GM21367 (cell line): ENCODE results near the gene KMO.
A peak's percentile ranks its signal among the peaks of the same experiment; 100 is the strongest.

Experiments used
- ATAC-seq: cut with Tn5 transposase; IDR thresholded peaks from one replicate; pipeline ENCODE4 v1.9.1; 2021; ENCODE audit not compliant: unreplicated experiment

Gene KMO

DNA sequence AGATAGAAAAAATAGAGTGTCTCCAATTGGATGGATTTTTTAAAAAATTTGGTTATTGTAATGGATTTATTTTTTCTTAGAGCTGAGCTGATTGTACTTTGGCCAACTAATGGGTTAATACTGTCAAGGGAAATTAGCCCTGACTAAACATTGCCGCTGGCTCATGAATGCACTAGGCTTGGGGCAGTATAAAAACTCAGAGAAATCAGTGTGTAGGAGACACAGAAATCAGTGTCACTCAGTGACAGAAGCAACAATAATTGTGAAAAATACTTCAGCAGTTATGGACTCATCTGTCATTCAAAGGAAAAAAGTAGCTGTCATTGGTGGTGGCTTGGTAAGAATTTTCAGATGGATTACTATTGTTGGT, at the start of gene KMO:
Gene KMO, plus strand, starts transcription at position 217 of the 370 bp plus-strand sequence. Its CDS starts 67 bp downstream, at position 284.
- peak; percentile 27 for ATAC-seq

DNA sequence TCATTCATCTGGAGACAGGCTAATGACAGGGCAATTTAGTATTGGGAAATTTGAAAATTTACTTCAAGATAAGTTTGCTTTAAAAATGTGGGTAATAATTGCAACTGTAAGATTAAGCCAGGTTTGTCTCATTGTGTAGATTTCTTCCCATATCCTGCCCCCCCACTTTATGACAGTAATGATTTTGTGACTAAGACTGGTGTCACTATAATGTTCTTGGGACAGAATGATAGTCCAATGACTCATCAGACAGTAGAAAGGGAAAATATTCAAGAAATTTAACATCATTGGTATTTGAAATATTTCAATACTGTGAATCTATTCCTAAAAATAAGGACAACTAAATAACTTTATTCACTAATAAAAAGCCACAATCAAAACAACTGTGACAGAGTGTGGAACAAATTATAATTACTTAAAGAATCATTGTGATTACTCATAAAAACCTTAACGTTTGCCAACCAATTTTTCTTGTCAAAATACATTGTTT, 49.4 kb upstream of the KMO start:
- ATAC-seq: no peak

DNA sequence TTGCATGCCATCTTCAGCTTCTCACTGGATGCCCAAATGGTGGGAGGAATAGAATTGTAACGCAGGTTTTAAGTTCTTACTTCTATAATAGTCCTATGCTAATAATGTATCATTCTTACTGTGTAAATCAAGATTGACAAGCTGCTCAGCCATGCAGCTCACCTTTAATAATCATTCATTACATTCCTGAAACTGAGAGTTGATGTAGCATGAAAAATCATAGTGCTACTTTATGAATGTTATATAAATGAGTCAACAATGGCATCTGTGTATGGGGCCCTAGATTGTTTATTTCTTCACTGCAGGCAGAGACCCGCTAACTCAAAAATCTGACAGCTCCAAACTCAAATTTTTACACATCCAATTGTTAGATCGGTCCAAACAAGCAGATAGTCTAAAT, 47.0 kb upstream of the KMO start:
- ATAC-seq: no peak

DNA sequence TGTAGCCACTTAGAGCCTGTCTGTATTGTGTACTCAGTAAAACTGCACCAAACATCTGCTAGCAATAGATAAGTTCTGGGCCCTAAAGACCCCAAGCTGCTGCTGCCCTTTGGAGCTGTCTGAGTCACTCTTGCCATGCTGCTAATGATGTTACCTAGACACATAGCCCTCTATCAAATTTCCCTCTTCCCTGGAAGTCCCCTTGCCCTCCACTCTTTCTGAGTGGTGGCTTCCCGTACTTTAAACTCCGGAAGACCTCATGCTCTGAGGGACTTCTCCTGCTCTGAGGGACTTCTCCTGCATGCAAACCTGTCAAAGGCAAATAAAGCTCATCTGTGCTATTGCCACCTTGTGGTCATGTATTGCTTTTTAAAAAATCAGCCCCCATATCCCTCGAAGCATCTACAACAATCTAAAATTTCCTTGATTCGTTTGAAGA, 46.6 kb upstream of the KMO start:
- peak; percentile 80 for ATAC-seq

DNA sequence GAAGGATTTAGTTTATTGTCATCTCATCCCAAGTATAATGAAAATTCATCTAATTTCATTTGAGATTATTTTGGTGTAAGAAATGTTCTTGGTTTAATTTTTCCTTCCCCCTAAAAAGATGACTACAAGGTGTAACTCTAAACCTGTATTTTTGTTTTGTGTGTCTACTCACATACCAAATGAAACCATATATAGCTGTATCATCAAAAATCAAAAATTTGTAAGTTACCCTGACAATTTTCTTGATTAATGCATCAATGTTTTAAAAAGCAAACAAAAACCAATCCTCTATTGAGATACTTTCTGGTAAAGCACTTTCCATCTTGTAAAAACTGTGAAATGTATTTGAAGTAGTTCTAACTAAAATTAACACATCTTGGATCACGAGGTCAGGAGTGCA, 43.4 kb upstream of the KMO start:
- ATAC-seq: no peak

DNA sequence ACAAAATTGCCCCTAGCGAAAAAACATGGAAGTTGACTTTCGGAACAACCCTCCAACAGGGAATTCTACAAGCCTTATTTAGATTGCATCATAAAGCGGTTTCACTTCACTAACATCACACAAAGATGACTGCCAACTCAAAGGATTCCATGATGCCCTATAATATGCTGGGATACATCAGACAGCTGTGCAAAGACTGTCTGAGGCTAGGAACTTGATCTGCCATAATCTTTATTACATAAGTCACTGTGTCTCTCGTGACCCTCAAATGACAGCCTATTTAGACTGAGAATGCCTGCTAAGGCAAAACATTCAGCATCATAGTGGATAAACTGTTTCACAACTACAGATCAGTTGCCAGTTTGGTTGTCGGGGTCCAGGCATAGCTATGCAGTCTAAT, 36.4 kb upstream of the KMO start:
- ATAC-seq: no peak

DNA sequence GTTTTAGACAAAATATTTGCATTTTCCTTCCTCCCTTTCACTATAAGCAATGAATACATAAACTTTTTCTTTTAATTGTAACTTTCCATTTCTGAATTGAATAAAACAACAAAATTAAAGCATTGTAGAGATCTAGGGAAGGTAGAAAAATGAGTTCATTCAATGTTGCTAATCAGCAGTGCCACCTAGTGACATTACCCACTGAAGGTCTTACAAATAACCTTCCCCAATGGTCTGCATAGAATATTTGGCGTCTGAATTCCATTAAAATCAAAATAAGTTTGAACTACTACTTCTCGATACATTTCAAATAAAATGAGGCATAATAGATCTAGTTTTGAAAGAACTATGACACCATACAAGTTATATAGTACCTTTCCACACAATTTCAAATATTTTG, 32.3 kb upstream of the KMO start:
- ATAC-seq: no peak

DNA sequence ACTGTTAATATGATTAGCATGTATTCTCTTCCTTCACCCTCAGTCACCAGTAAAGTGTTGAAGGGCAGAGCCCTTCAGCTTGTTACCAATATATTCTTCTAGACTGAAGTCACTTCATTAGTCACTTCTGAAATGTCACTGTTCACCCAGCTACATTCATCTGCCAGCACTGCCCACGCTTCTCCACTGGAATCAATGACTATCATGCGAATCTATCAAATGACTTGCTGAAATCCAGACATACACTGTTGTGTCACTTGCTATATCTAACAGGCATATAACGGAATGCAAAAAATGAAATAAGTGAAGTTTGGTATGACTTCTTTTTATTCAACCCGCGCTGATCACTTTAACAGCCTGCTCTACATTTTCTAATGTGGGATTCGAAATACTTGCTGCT, 28.7 kb upstream of the KMO start:
- no peak for ATAC-seq

DNA sequence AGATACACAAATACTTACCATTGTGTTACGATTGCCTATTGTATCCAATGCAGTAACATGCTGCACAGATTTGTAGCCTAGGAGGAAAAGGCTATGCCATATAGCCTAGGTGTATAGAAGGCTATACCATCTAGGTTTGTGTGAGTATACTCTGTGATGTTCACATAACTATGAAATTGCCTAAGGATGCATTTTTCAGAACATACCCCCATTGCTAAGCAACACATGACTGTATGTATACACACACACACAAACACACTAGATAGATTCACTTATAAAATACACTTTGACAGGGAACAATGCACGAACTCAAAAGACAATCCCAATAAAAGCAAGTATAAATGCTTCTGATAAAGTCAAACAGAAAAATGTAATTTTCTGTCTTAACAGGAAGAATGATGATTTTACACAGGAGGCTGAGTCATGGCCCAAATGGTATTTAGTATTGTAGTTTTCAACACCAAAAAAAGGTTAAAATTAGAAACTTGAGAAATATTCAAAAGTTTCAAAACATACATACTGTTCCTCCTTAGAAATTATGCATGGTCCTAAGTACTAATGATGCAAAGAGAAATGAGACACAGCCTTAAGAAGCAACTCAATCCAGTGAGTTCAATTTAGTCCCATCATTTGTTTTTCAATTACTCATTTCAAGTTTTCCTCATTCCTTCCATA, 24.9 kb upstream of the KMO start:
- no peak for ATAC-seq

DNA sequence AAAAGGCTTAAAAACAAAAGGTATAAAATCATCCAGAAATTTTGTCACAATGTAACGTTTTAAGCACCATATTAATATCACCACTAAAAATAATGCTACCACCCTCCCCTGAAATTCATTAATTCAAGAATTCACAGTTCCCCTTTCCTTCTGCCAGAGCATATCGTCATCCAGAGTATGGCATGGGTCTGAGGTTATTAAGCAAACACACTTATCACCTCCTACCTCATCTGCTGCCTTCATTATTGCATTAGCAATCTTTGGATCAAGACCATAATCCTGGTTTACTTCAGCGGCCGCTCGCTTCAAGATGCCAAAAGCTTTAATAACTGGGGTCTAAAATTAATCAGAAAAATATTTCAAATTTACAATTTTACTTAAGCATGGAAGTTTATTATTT, 18.8 kb upstream of the KMO start:
- no peak for ATAC-seq

DNA sequence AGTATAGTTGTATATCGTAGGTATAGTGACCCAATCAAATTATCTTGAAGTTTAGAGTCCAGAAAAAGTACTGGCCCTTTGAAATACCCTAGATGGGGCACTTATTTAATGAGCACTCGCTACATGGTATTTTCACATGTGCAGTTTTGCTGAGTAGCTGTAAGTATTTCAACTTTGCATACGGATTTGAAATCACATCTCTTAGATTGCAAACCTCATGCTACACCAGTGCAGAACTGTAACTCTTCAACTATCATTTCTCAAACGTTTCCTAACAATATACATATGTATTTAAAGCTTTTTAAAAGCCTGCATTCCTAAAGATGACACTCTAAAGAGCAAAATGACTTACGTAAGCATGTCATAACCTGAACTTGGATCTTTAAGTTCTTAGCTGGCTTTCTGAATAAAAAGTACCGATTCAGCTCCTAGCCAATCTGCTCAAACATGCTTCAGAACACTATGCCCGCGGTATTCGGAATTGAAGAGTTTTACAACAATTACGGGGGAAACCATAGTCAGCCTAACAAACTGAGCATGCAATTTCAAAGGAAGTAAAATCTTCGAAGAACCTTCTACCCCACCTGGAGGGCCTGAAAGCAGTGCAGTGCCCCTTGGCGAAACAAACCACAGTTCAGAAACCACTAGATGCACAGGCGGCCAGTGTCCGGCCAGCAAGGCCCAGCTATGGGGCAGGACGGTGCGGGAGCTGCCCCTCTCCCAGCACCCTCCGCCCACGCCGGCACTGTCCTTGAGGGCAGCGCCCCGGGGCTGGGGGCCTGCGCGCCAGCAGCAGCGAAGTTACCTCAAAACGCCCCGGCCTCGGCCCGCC, 13.5 kb upstream of the KMO start:
- ATAC-seq: peak; percentile 24

DNA sequence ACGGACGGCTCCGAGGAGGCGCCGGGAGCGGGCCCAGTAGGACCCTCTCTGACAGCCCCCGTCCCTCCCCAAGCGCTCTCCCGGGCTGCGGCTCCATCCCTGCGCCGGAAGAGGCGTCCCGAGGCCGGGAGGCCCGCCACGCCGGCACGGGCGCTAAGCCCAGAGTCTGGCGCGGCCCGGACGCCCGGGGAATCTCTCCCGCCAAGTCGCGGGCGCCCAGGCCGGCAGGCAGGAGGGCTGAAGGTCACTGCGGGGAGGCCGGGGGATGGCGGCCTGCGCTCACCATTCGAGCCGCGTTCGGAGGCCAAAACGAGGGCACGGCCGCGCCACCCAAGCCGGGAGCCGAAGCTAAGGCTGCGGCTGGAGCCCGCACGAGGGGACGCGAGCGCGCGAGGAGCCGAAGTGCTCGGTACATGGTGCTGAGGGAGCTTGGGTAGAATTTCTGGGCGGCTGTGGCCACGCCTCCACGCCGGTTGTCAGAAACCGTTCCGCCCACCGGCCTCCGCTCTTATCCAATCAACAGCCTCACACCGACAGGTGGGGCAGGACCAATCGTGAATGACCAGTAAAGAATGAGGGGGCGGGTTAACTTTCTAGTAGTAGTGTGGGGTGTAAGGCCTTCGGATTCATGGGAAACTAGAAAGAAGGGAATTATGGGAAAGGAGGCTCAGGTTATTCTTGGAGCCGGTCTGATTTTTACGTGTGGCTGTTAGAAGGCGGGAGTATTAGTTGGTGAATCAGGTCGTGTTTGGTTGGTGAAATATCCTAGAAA, 12.7 kb upstream of the KMO start, which contains the start of gene FH:
Gene FH, minus strand, starts transcription at position 448 of the 772 bp plus-strand sequence. Its CDS starts 33 bp downstream, at position 415.
- peak; percentile 97 for ATAC-seq

DNA sequence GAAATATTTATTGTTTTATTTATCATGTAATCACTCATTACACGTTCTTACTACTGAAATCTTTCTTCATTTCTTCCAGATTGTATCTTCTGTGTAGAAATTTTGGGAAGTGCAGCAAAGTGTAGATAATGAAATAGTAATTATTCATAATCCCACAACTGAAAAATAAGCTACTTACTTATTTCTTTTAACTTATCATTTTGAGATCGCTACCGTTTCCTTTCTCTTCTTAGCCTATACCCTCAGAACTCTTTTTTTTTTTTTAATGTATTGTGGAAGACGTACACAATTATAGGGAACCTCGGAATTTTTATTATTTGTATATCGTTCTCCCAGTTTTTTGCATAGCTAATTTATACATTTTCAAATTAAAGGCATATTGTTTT, 12.1 kb upstream of the KMO start:
- ATAC-seq: no peak

DNA sequence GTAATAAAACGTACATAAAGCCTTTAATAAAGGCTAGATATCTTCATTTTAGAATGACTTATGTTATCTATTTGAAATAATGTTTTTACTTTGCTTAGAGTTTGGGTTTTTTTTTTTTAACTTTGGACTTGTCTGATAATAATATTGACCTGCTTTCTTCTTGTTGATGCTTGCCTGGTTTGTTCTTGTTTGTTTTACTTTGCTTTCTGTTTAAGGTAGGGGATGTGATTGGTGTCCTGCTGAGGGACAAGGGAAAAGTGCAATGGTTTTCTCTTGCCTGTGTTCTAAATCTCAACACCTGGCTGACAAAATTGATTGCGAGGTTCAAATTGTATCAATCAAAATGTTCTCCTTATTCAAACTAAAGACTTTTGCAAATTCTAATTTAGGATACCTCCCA, 10.5 kb upstream of the KMO start:
- no peak for ATAC-seq

DNA sequence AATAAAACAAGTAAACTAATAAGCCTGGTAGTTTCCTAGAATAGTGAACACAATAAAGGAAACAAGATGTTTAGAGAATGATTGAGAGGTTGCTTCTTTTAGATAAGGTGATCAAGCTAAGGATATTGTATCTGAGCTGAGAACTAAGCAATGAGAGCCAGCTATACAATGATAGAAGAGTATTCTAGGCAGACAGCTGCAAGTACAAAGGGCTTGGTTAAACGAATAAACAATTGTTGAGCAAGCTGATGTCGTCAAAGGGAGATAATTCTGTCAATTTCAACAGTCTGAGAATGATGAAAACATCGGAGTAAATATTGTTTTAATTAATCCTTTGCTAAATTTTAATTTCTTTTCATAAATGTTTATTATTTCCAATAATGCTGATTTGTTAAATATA, 7.2 kb upstream of the KMO start:
- no peak for ATAC-seq

DNA sequence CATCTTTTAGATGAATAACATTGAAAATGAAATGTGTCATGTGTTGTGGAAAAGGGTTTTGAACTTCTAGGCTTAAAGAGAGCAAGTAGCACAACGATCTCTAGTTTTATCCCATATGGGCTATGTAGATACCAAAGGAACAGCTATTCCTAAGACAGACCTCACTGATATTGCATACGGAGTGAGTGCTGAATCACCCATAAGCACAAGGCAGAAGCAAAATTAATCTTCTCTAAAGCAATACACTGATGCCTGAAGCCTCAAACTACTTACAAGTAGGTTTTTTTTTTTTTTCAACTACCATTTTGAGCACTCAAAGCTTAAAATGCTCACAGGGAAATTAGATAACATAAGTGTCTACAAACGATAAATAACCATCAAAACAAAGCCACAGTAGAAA, 5.0 kb upstream of the KMO start:
- no peak for ATAC-seq

DNA sequence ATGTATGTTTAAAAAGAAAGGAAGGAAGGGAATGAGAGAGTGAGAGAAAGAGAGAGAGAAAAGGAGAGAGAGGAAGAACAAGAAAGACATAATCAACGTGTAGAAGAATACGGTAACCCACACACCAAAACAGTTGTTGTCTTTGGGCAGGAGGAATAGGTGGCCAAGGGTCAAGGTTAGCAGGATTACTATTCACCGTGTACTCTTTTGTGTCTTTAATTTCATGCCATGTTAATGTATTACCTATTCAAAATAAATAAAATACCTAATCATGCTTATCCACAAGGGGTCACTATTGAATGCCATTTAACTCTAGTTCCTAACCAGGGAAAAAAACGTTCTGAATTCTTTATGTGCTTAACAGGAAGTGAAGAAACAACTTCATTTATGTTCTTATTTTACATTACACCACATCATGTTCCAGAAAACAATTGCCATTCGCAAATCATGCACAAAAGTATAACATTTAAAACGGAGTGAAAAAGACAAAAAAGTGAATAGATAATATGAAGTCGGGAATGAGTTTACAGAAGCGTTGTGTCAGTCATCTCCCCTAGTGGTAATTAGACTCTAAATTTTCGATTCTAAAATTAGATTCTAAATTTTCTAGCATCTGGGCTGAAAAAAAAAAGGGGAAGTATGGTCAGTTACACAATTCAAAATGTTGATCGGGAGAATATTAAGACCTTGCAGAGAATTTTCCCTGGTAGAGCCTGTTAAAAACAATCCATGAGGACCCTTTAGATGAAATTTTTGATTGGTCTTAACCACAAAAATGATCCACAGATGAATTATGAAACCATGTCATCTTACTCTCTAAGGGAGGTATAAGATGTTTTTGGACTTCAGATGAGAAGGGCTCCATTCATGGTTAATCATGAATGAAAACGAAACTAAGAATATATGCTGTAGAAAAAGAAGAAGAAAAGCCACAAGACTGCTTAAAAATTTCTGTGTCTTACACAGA, 700 bp upstream of the KMO start:
- ATAC-seq: peak; percentile 61

DNA sequence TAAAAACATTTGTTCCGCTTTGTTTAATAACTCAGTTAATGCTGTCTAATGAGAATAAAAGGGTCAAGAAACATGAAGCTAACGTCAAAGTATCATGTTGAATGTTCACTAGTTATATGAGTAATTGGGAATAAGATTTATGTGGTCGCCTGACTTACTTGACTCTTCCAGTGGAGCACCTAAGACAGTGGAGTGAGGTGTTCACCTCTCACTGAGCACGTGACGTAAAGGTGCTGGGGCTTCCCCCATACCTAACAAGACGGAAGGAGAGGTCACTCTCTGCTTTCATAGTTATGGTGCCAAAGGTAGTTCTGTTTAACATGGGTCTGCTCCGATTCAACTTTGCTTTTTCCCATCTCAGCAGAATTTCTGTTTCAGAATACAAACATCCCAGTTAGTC, 686 bp downstream of the KMO start:
- peak; percentile 65 for ATAC-seq

DNA sequence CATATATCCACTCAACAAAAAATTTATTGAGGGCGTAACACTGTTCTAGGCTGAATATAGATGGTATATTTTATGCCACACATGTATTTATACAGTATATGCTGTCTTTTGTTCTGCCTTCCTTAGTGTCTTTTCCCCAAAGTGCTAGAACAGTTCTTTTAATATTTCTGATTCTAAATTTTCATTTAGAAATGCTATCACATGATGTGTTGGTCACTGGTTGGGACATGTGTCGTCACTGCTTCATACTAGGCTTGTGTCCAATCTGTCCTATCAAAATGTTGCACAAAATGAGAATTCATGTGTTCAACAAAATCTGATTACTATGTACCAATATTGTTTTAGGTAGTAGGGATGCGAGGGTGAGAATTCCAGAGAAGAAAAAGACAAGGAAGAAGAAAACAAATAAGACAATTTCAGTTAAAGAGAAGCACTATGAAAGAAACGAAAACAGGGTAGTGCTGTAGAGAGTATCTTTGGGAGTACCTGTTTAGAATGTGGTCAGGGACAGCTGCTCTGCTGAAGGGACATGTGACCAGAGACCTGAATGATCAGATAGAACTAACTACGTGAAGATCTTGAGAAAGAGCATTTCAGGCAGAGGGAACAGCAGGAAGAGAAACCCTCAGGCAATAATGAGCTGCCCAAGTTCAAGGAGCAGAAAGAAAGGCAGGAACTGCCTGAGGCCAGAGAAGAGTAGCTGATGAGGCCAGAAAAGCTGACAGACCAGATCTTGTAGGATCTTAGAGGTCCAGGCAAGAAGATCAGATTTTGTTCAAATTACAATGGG, 1.3 kb downstream of the KMO start:
- ATAC-seq: peak; percentile 43

DNA sequence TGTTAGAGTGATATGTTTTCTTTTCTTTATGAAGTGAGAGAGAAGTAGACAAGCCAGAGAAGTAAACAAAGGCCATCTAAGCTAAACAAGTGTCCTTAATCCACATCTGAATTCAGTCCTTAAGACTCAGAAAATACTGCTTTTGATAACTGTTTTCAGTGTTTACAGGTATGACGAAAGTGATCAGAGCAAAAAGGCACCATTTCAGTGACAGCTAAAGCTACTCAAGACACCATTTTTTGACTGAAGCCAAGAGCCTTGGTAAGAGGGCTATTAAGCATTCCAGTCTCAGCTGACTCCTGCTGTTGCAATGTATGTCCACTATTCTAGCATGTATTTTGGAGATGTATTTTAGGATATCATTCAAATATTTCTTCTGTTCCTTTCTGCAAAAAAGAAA, 4.1 kb downstream of the KMO start:
- no peak for ATAC-seq
